ENCODE measurements around the gene ERICH6B. TPM values are rescaled to one million over a fixed set of nuclear protein-coding genes. Genes with fewer than 3 reads are reported as not detected.

Gene ERICH6B
- total and polyA plus RNA-seq, 2 of the 13 experiments (the other 11 are each of a cell fraction or from before 2014, with no cell fraction given): not detected

GRCh38 chr13:45527699-45528462, 87.7 kb downstream of the ERICH6B start:
- Histone ChIP-seq H3K9ac (ENCODE audit: insufficient read depth, low read depth, low read length) (no peak overlapping the region), H2AFZ (ENCODE audit: low read length) (no peak overlapping the region), H3K9me3 (ENCODE audit: low read length) (no peaks in the 10 kb centered on the region), H4K20me1 (ENCODE audit: insufficient read depth, low read length) (peaks cover 2% of the 10 kb centered on the region; the same call in 1 of the 2 replicates), H3K4me1 (ENCODE audit: insufficient read depth, low read length) (peaks cover 36% of the 10 kb centered on the region), H3K27me3 (ENCODE audit: control insufficient read depth in 1 of 2, insufficient read depth in 2 of 2, low read length in 2 of 2) (no peaks in the 10 kb centered on the region), H3K4me3 (replicated peaks in 1 of 3; ENCODE audit: insufficient read depth in 1 of 3, low read depth in 2 of 3, low read length in 3 of 3) (no peak overlapping the region), H3K36me3 (replicated peaks in 1 of 2; ENCODE audit: control insufficient read depth in 1 of 2, insufficient read depth in 2 of 2, low read length in 2 of 2) (peaks cover 10 to 49% of the 10 kb centered on the region in 2 experiments), H3K79me2 (ENCODE audit: insufficient read depth, low read length) (no peaks in the 10 kb centered on the region), H3K4me2 (ENCODE audit: low read depth, low read length) (no peak overlapping the region), H3K27ac (ENCODE audit: extremely low read length, insufficient read depth, low read length) (peak overlapping the region; percentile 54)
- no TSS peak for BruUV-seq (replicated peaks)
- 73% methylated on average over 6 of the region's 6 CpGs for WGBS (ENCODE audit: low lambda C conversion rate)
- intact Hi-C loops (cut with micrococcal nuclease; ENCODE audit: unreplicated experiment): no loop called here
- ChIA-PET POLR2A (no interaction called here), CTCF (ENCODE audit: low intra/inter-chr PET ratio, low total read pairs) (no interaction called here)
- FAIRE-seq (no peak), DNase-seq (ENCODE audit: low spot score) (peak; percentile 77), ATAC-seq (peak; percentile 90)
- in situ Hi-C loops (cut with HindIII; ENCODE audit: extremely low pct_ligation_motif_present, low pct_unique_long_range_greater_than_20kb): no loop called here
- peak; percentile 12; the same call in 1 of the 2 replicates for TF ChIP-seq HOMEZ (CRISPR knock-in tag; IDR thresholded peaks at IDR 0.05; ENCODE audit: low read depth)
- peak; percentile 22; the same call in 1 of the 2 replicates for TF ChIP-seq TCF7 (IDR thresholded peaks at IDR 0.05; ENCODE audit: low read depth)
- TF ChIP-seq CREB1 (IDR thresholded peaks at IDR 0.05): no peak
- TF ChIP-seq CREB1 (CRISPR knock-in tag; IDR thresholded peaks at IDR 0.05): no peak
- no peak for TF ChIP-seq RARA (CRISPR knock-in tag; IDR thresholded peaks at IDR 0.05)
- TF ChIP-seq FOXO1 (CRISPR knock-in tag; IDR thresholded peaks at IDR 0.05): no peak
- 0 out of 2 replicates have a peak, but pooled peaks have one; percentile 6 for TF ChIP-seq FOXA1 (IDR thresholded peaks at IDR 0.05)
- peak; percentile 66 for TF ChIP-seq FOXA1 (CRISPR knock-in tag; IDR thresholded peaks at IDR 0.05)
- TF ChIP-seq ARID5B (CRISPR knock-in tag; IDR thresholded peaks at IDR 0.05): peak; percentile 43; the same call in 1 of the 2 replicates
- no peak for TF ChIP-seq GRHL1 (CRISPR knock-in tag; conservative IDR thresholded peaks at IDR 0.05)
- no peak for TF ChIP-seq ATRX (CRISPR knock-in tag; IDR thresholded peaks at IDR 0.05; ENCODE audit: borderline replicate concordance)
- peak; percentile 83 for TF ChIP-seq ZNF652 (CRISPR knock-in tag; IDR thresholded peaks at IDR 0.05; ENCODE audit: borderline replicate concordance, low read depth)
- TF ChIP-seq FOXK1 (CRISPR knock-in tag; IDR thresholded peaks at IDR 0.05; ENCODE audit: borderline replicate concordance, low read depth): no peak
- peak; percentile 49 for TF ChIP-seq NCOA2 (CRISPR knock-in tag; IDR thresholded peaks at IDR 0.05)
- 0 out of 2 replicates have a peak, but pooled peaks have one; percentile 41 for TF ChIP-seq FOXP4 (CRISPR knock-in tag; IDR thresholded peaks at IDR 0.05)
- TF ChIP-seq CREM (IDR thresholded peaks at IDR 0.05): peak; percentile 22; the same call in 1 of the 2 replicates
- no peak for TF ChIP-seq CREM (CRISPR knock-in tag; IDR thresholded peaks at IDR 0.05)
